NCI-H2029 (cell line): Measurements from ENCODE around the gene FN3K.

ENCODE experiments used
- DNase-seq: peaks from one replicate; lab custom pipeline; 2025; lab: John Stamatoyannopoulos, UW

FN3K gene

GRCh38 chr17:82795615-82796014 lies 60.2 kb downstream of the FN3K start:
- peak; percentile 30 for DNase-seq

DNA sequence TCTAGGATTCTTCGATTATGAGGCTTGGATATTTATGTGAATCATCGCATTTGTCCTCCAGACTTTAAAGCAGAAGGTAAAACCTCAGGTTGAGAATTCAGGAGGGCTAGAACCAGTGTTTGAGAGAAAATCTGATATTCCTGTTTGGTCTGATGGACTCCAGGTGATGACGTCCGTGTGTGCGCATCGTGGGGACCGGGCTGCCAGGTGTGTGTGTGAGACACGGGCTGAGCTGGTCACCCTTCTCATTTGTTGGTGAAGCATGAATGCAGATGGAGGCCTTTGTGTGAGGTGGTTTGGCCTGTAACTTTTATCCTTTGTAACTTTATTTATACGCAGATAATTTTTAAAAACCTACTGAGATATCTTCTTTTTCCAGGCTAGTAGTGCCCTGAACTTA lies 61.6 kb downstream of the FN3K start:
- no peak for DNase-seq

GRCh38 chr17:82798752-82799151 lies 63.3 kb downstream of the FN3K start:
- no peak for DNase-seq

- DNase-seq: no peak
These were observed 64.2 kb downstream of the FN3K start for GRCh38 chr17:82799591-82799990.
